A549 (cell line): ENCODE data around the gene CREM.

Experiments
- CEBPB ChIP-seq, 2 experiments: fragments of >200 bp in 1 of 2; sonication (Bioruptor Twin) in 1 of 2; formaldehyde crosslinking in 1 of 2; IDR thresholded peaks; 2 replicates each; pipeline ENCODE4 v1.6.1; 2012 to 2016
- CTCF ChIP-seq: fragments of >200 bp; sonication (Bioruptor Twin); formaldehyde crosslinking; IDR thresholded peaks from 3 replicates; pipeline ENCODE4 v1.5.1; 2016
- EP300 ChIP-seq, 2 experiments: fragments of >200 bp; sonication (Bioruptor Twin); formaldehyde crosslinking; IDR thresholded peaks; 2 replicates in 1 of 2; 3 replicates in 1 of 2; pipeline ENCODE4 v1.6.1; 2016 to 2017
- JUN ChIP-seq, 2 experiments: fragments of >200 bp; sonication (Bioruptor Twin); formaldehyde crosslinking; IDR thresholded peaks; 2 replicates in 1 of 2; 3 replicates in 1 of 2; pipeline ENCODE4 v1.6.1; 2016 to 2017
- JUNB ChIP-seq: fragments of >200 bp; sonication (Bioruptor Twin); formaldehyde crosslinking; IDR thresholded peaks from 2 replicates; pipeline ENCODE4 v1.6.1; 2016
- NFE2L2 ChIP-seq: fragments of 150-350 bp; conservative IDR thresholded peaks from 2 replicates; pipeline ENCODE4 v1.6.1; 2014; ENCODE audit warnings: low read length
- POLR2A ChIP-seq: IDR thresholded peaks from 2 replicates; pipeline ENCODE4 v1.6.1; 2012; ENCODE audit warnings: mild to moderate bottlenecking, low read length
- RARB ChIP-seq: fragments of 250-450 bp; sonication (Bioruptor Pico); IDR thresholded peaks from 2 replicates; pipeline ENCODE4 v1.8.0; 2021; ENCODE audit warnings: mild to moderate bottlenecking, moderate library complexity
- SMC3 ChIP-seq: fragments of >200 bp; sonication (Bioruptor Twin); formaldehyde crosslinking; IDR thresholded peaks from 3 replicates; pipeline ENCODE4 v1.6.1; 2018; ENCODE audit warnings: inconsistent platforms
- ZFP36 ChIP-seq: fragments of 450-650 bp; IDR thresholded peaks from 2 replicates; pipeline ENCODE4 v1.6.1; 2014; ENCODE audit warnings: borderline replicate concordance; ENCODE audit not compliant: partially characterized antibody
- TF ChIP-seq, protein P1 (sequence below): fragments of 250-450 bp; sonication (Bioruptor Pico); IDR thresholded peaks from 2 replicates; pipeline ENCODE4 v1.5.0; 2021; ENCODE audit warnings: mild to moderate bottlenecking, moderate library complexity, borderline replicate concordance
- TF ChIP-seq, protein P2 (sequence below): fragments of 200-600 bp; sonication (generic); IDR thresholded peaks from 2 replicates; pipeline ENCODE4 v1.6.1; 2016; ENCODE audit warnings: antibody characterized with exemption, mild to moderate bottlenecking, moderate library complexity
- TF ChIP-seq, protein P3 (sequence below): fragments of >200 bp; sonication (Bioruptor Twin); formaldehyde crosslinking; IDR thresholded peaks from 3 replicates; pipeline ENCODE4 v1.6.1; 2016

DNA sequence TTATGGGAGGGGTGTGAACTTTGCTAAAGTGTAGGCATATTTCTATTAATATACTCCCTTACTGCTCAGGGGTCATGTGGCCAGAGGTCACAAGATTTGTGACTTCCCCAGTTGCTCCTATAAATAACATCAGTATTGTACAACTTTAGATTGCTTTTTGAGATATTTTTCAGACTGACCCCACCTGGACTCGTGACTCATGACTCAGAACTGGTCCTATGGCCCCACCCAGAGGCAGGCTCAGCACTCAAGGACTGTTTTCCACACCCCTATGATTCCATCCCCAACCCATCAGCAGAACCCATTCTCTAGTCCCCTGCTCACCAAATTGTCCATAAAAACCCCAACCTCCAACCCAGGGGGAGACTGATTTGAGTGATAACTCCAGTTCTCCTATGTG is 33.8 kb upstream of the CREM start:
- TF ChIP-seq CTCF (no peak), RARB (CRISPR knock-in tag) (no peak), SMC3 (no peak), POLR2A (no peak), CEBPB (IDR thresholded peaks at IDR 0.05) (no peak), EP300 (IDR thresholded peaks at IDR 0.05) (no peak), JUN (IDR thresholded peaks at IDR 0.05) (no peak), ZFP36 (no peak), JUNB (no peak), NFE2L2 (no peak)
- TF ChIP-seq, protein P1, sequence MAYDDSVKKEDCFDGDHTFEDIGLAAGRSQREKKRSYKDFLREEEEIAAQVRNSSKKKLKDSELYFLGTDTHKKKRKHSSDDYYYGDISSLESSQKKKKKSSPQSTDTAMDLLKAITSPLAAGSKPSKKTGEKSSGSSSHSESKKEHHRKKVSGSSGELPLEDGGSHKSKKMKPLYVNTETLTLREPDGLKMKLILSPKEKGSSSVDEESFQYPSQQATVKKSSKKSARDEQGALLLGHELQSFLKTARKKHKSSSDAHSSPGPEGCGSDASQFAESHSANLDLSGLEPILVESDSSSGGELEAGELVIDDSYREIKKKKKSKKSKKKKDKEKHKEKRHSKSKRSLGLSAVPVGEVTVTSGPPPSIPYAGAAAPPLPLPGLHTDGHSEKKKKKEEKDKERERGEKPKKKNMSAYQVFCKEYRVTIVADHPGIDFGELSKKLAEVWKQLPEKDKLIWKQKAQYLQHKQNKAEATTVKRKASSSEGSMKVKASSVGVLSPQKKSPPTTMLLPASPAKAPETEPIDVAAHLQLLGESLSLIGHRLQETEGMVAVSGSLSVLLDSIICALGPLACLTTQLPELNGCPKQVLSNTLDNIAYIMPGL (CRISPR knock-in tag): no peak
- TF ChIP-seq, protein P2, sequence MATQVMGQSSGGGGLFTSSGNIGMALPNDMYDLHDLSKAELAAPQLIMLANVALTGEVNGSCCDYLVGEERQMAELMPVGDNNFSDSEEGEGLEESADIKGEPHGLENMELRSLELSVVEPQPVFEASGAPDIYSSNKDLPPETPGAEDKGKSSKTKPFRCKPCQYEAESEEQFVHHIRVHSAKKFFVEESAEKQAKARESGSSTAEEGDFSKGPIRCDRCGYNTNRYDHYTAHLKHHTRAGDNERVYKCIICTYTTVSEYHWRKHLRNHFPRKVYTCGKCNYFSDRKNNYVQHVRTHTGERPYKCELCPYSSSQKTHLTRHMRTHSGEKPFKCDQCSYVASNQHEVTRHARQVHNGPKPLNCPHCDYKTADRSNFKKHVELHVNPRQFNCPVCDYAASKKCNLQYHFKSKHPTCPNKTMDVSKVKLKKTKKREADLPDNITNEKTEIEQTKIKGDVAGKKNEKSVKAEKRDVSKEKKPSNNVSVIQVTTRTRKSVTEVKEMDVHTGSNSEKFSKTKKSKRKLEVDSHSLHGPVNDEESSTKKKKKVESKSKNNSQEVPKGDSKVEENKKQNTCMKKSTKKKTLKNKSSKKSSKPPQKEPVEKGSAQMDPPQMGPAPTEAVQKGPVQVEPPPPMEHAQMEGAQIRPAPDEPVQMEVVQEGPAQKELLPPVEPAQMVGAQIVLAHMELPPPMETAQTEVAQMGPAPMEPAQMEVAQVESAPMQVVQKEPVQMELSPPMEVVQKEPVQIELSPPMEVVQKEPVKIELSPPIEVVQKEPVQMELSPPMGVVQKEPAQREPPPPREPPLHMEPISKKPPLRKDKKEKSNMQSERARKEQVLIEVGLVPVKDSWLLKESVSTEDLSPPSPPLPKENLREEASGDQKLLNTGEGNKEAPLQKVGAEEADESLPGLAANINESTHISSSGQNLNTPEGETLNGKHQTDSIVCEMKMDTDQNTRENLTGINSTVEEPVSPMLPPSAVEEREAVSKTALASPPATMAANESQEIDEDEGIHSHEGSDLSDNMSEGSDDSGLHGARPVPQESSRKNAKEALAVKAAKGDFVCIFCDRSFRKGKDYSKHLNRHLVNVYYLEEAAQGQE: no peak
- TF ChIP-seq, protein P3, sequence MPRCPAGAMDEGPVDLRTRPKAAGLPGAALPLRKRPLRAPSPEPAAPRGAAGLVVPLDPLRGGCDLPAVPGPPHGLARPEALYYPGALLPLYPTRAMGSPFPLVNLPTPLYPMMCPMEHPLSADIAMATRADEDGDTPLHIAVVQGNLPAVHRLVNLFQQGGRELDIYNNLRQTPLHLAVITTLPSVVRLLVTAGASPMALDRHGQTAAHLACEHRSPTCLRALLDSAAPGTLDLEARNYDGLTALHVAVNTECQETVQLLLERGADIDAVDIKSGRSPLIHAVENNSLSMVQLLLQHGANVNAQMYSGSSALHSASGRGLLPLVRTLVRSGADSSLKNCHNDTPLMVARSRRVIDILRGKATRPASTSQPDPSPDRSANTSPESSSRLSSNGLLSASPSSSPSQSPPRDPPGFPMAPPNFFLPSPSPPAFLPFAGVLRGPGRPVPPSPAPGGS: no peak
